Lower lobe of right lung (tissue), 2 donors: ENCODE measurements around the gene KASH5. TPM values are rescaled to one million over a fixed set of nuclear protein-coding genes. Genes with fewer than 3 reads are reported as not detected.

ENCODE experiments used
- ATAC-seq, 2 donors: fragments of 200-7000 bp; cut with Tn5 transposase; one replicate each; pipeline ENCODE4 v1.9.1; 2020 to 2022; ENCODE audit warnings: mild to moderate bottlenecking in 2 of 2, moderate library complexity in 2 of 2
- DNase-seq: peaks from one replicate; pipeline ENCODE4 v3.0.0-alpha.2; 2020
- H3K27ac ChIP-seq: fragments of 200-600 bp; one replicate; pipeline ENCODE4 v1.8.0; 2022
- H3K27me3 ChIP-seq: fragments of 200-600 bp; one replicate; pipeline ENCODE4 v1.8.0; 2022; ENCODE audit warnings: low read depth
- H3K36me3 ChIP-seq: fragments of 200-600 bp; one replicate; pipeline ENCODE4 v1.8.0; 2022; ENCODE audit warnings: mild to moderate bottlenecking
- H3K4me1 ChIP-seq: fragments of 200-600 bp; one replicate; pipeline ENCODE4 v1.8.0; 2022
- H3K4me3 ChIP-seq: fragments of 200-600 bp; one replicate; pipeline ENCODE4 v1.8.0; 2022; ENCODE audit warnings: mild to moderate bottlenecking
- H3K9me3 ChIP-seq: fragments of 200-600 bp; one replicate; pipeline ENCODE4 v1.8.0; 2022
- CTCF ChIP-seq: fragments of 200-600 bp; IDR thresholded peaks from one replicate; pipeline ENCODE4 v1.8.0; 2022; ENCODE audit warnings: antibody characterized with exemption, mild to moderate bottlenecking
- intact Hi-C: fragments of 100-400 bp; cut with DNase I; formaldehyde crosslinking; loops from one replicate; pipeline ENCODE4 v1.11.0; 2022
- total RNA-seq: library from RNA; stranded (reverse); fragmentation: NEBNext Ultra II Directional; extraction: Animal tissue kit (Norgen Biotek cat#: 25700); gene quantifications from one replicate; pipeline ENCODE4 v1.2.1, GENCODE V29; 2021
- donor health status: DM: no; HTN: yes; CAD: no; lungs with severe emphysema.

KASH5 gene
- total RNA-seq, 1 donor from 2014 or later = 3.1 TPM

GRCh38 chr19:49374665-49375434 is 13.2 kb upstream of the KASH5 start:
- ATAC-seq = peak in 1 of 2 donors; percentile 21

GRCh38 chr19:49378512-49378911 is 9.5 kb upstream of the KASH5 start:
- DNase-seq (no peak), ATAC-seq (no peak)
- no peaks in the 10 kb centered on the region for H3K36me3 ChIP-seq
- H3K4me1 ChIP-seq = no peaks in the 10 kb centered on the region
- H3K27me3 ChIP-seq = no peaks in the 10 kb centered on the region
- H3K27ac ChIP-seq = no peak overlapping the region
- H3K4me3 ChIP-seq = no peak overlapping the region
- intact Hi-C loops = no loop called here
- TF ChIP-seq CTCF = no peak
- peaks cover 12% of the 10 kb centered on the region for H3K9me3 ChIP-seq

More at GRCh38 chr19:49374665-49375434, 13.2 kb upstream of the KASH5 start:
- Histone ChIP-seq H3K4me3 (no peak overlapping the region), H3K27ac (no peak overlapping the region), H3K9me3 (peaks cover under 1% of the 10 kb centered on the region), H3K36me3 (no peaks in the 10 kb centered on the region), H3K27me3 (no peaks in the 10 kb centered on the region), H3K4me1 (no peaks in the 10 kb centered on the region)
- intact Hi-C loops = no loop called here
- no peak for DNase-seq
- no peak for TF ChIP-seq CTCF

DNA sequence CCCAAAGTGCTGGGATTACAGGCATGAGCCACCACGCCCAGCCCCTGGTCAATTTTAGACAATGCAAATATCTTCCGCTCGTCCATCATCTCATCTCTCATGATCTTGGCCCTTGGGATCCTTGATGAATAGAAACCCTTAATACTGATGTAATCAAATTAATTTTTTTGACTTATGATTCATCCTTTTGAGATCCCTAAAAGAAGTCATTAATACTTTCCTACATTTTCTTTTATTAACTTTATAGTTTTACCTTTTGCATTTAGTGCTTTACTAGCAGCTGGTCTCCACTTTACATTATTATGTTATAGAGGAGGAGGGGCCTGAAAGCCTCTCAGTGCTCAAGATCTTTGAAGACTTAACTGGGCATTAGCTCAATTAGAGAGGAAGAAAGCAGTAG is 7.7 kb upstream of the KASH5 start:
- ATAC-seq = no peak
- no peak for TF ChIP-seq CTCF
- no peak for DNase-seq

DNA sequence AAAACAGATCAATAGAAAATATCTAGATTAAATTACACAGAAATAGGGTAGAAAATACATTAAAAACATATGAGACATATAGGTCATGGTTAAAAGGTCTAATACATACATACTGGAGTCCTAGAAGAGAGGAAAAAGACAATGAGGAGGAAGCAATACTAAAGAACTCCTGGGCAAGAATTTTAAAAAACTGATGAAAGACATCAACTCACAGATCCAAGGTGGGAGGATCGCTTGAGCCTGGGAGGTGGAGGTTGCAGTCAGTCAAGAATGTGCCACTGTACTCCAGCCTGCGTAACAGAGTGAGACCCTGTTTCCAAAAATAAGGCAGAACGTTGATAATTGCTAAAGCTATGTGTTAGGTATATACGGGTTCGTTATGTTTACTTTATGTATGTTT is 5.4 kb upstream of the KASH5 start:
- H3K27me3 ChIP-seq = no peaks in the 10 kb centered on the region
- no peak overlapping the region for H3K27ac ChIP-seq
- ATAC-seq (no peak), DNase-seq (no peak)
- H3K36me3 ChIP-seq = no peaks in the 10 kb centered on the region
- no peaks in the 10 kb centered on the region for H3K4me1 ChIP-seq
- intact Hi-C loops = no loop called here
- no peak for TF ChIP-seq CTCF
- peaks cover 12% of the 10 kb centered on the region for H3K9me3 ChIP-seq
- H3K4me3 ChIP-seq = no peak overlapping the region

More for the DNA sequence above, 7.7 kb upstream of the KASH5 start:
- Histone ChIP-seq H3K9me3 (peaks cover 12% of the 10 kb centered on the region), H3K4me3 (no peak overlapping the region), H3K27me3 (no peaks in the 10 kb centered on the region), H3K27ac (no peak overlapping the region), H3K36me3 (no peaks in the 10 kb centered on the region), H3K4me1 (no peaks in the 10 kb centered on the region)
- intact Hi-C loops = no loop called here

DNA sequence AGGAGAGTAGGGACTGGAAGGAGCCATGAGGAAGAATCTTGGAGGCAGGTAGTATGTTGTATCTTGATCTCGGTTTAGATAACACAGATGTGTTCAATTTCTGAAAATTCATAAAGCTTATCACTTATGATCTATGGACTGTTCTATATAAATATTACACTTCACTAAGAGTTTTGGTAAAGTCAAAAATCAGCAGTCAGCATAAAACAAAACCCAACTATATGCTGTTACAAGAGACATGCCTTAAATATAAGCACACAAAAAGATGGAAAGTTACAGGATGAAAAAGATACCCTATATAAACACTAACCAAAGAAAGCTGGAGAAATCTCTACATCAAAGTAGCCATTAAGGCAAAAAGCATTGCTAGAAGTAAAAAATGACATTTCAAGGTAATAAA is 4.5 kb upstream of the KASH5 start:
- Histone ChIP-seq H3K4me1 (no peaks in the 10 kb centered on the region), H3K27ac (no peak overlapping the region), H3K36me3 (no peaks in the 10 kb centered on the region), H3K4me3 (no peak overlapping the region), H3K27me3 (no peaks in the 10 kb centered on the region), H3K9me3 (peaks cover 12% of the 10 kb centered on the region)
- DNase-seq = no peak
- no peak for ATAC-seq
- intact Hi-C loops = no loop called here
- TF ChIP-seq CTCF = no peak
